Measurements from ENCODE around the gene COX11. TPM values are rescaled to one million over a fixed set of nuclear protein-coding genes. Genes with fewer than 3 reads are reported as not detected.

The COX11 gene
- total RNA-seq, 1 donor from 2014 or later = 72.6 TPM

GRCh38 chr17:54941285-54941684 lies 27.2 kb downstream of the COX11 start:
- Mint-ChIP-seq H3K27me3 (no peaks in the 10 kb centered on the region), H3K4me3 (ENCODE audit: low read depth) (no peak overlapping the region), H3K9me3 (ENCODE audit: low read depth) (no peaks in the 10 kb centered on the region), H3K4me1 (ENCODE audit: low read depth) (no peaks in the 10 kb centered on the region), H3K36me3 (ENCODE audit: insufficient read depth) (peaks cover 14% of the 10 kb centered on the region), H3K27ac (no peak overlapping the region)
- TF ChIP-seq CTCF (IDR thresholded peaks at IDR 0.05; ENCODE audit: unreplicated experiment) = no peak
- no peak for DNase-seq (ENCODE audit: low spot score, unreplicated experiment)

- no peak for TF ChIP-seq CTCF (IDR thresholded peaks at IDR 0.05; ENCODE audit: unreplicated experiment)
- Mint-ChIP-seq H3K9me3 (ENCODE audit: low read depth) (no peaks in the 10 kb centered on the region), H3K27ac (no peak overlapping the region), H3K36me3 (ENCODE audit: insufficient read depth) (peaks cover 29% of the 10 kb centered on the region), H3K4me1 (ENCODE audit: low read depth) (no peaks in the 10 kb centered on the region), H3K27me3 (no peaks in the 10 kb centered on the region), H3K4me3 (ENCODE audit: low read depth) (no peak overlapping the region)
- DNase-seq (ENCODE audit: low spot score, unreplicated experiment) = no peak
These were observed 31.0 kb downstream of the COX11 start for GRCh38 chr17:54937426-54937825.

GRCh38 chr17:54937018-54937417 lies 31.4 kb downstream of the COX11 start:
- TF ChIP-seq CTCF (IDR thresholded peaks at IDR 0.05; ENCODE audit: unreplicated experiment) = no peak
- H3K36me3 Mint-ChIP-seq (ENCODE audit: insufficient read depth) = peaks cover 31% of the 10 kb centered on the region
- H3K9me3 Mint-ChIP-seq (ENCODE audit: low read depth) = no peaks in the 10 kb centered on the region
- no peak overlapping the region for H3K27ac Mint-ChIP-seq
- H3K27me3 Mint-ChIP-seq = no peaks in the 10 kb centered on the region
- DNase-seq (ENCODE audit: low spot score, unreplicated experiment) = no peak
- H3K4me1 Mint-ChIP-seq (ENCODE audit: low read depth) = no peaks in the 10 kb centered on the region
- no peak overlapping the region for H3K4me3 Mint-ChIP-seq (ENCODE audit: low read depth)

GRCh38 chr17:54935471-54935870 lies 33.0 kb downstream of the COX11 start:
- H3K4me3 Mint-ChIP-seq (ENCODE audit: low read depth) = no peak overlapping the region
- no peaks in the 10 kb centered on the region for H3K4me1 Mint-ChIP-seq (ENCODE audit: low read depth)
- no peak for DNase-seq (ENCODE audit: low spot score, unreplicated experiment)
- H3K36me3 Mint-ChIP-seq (ENCODE audit: insufficient read depth) = peaks cover 33% of the 10 kb centered on the region
- no peaks in the 10 kb centered on the region for H3K9me3 Mint-ChIP-seq (ENCODE audit: low read depth)
- no peak for TF ChIP-seq CTCF (IDR thresholded peaks at IDR 0.05; ENCODE audit: unreplicated experiment)
- H3K27ac Mint-ChIP-seq = no peak overlapping the region
- no peaks in the 10 kb centered on the region for H3K27me3 Mint-ChIP-seq

- Mint-ChIP-seq H3K4me3 (ENCODE audit: low read depth) (no peak overlapping the region), H3K36me3 (ENCODE audit: insufficient read depth) (peaks cover 33% of the 10 kb centered on the region), H3K27me3 (no peaks in the 10 kb centered on the region), H3K27ac (no peak overlapping the region), H3K9me3 (ENCODE audit: low read depth) (no peaks in the 10 kb centered on the region), H3K4me1 (ENCODE audit: low read depth) (peaks cover 1% of the 10 kb centered on the region)
- no peak for DNase-seq (ENCODE audit: low spot score, unreplicated experiment)
- no peak for TF ChIP-seq CTCF (IDR thresholded peaks at IDR 0.05; ENCODE audit: unreplicated experiment)
These were observed 34.5 kb downstream of the COX11 start for GRCh38 chr17:54933921-54934320.

All from progenitor cell of endocrine pancreas (in vitro differentiated cells).